SK-N-SH (cell line): ENCODE results near the gene PLD4. TPM values are rescaled to one million over a fixed set of nuclear protein-coding genes. Genes with fewer than 3 reads are reported as not detected.

Source experiments
- CTCF ChIA-PET: fragments of 300-600, 350-600 bp; formaldehyde crosslinking; extraction: SDS; loops from one replicate; lab custom pipeline; 2021; lab: Yijun Ruan, JAX
- POLR2A ChIA-PET: fragments of 350-600 bp; sonication (Branson Sonifier 250); formaldehyde crosslinking; extraction: SDS; loops from one replicate; lab custom pipeline; 2020; ENCODE audit warnings: antibody characterized with exemption, inconsistent platforms; lab: Yijun Ruan, JAX
- DNase-seq: peaks from one replicate; pipeline ENCODE4 v3.0.0; 2012
- H2AFZ ChIP-seq: fragments of 200-600 bp; sonication (generic); 2 replicates; pipeline ENCODE4 v1.8.1; 2016; ENCODE audit warnings: antibody characterized with exemption, mild to moderate bottlenecking, low read depth
- H3F3A ChIP-seq: fragments of 200-600 bp; sonication (generic); replicated peaks from 2 replicates; pipeline ENCODE3; 2016; ENCODE audit warnings: antibody characterized with exemption, mild to moderate bottlenecking; ENCODE audit not compliant: insufficient read depth
- H3K27ac ChIP-seq, 2 experiments: fragments of 200-500 bp in 1 of 2; fragments of 200-600 bp in 1 of 2; sonication (Bioruptor generic) in 1 of 2; sonication (generic), shearing (Covaris generic) in 1 of 2; 2 replicates each; pipeline versions ENCODE4 v1.5.1 to v1.6.1; 2014 to 2016; ENCODE audit warnings: low read depth in 2 of 2, inconsistent platforms in 1 of 2, low read length in 1 of 2, mild to moderate bottlenecking in 1 of 2, mixed read lengths in 1 of 2
- H3K27me3 ChIP-seq: fragments of 200-600 bp; sonication (generic), shearing (Covaris generic); 2 replicates; pipeline ENCODE4 v1.6.1; 2016; ENCODE audit warnings: mixed run types; ENCODE audit not compliant: insufficient read depth
- H3K36me3 ChIP-seq, 2 experiments: fragments of 200-500 bp in 1 of 2; fragments of 200-600 bp in 1 of 2; sonication (Bioruptor generic) in 1 of 2; sonication (generic) in 1 of 2; replicated peaks in 1 of 2; 2 replicates each; pipeline versions ENCODE3 to v1.5.1; 2014 to 2016; ENCODE audit warnings: low read length in 1 of 2, mild to moderate bottlenecking in 1 of 2; ENCODE audit not compliant: insufficient read depth in 2 of 2, control insufficient read depth in 1 of 2
- H3K4me1 ChIP-seq, 2 experiments: fragments of 200-500 bp in 1 of 2; fragments of 200-600 bp in 1 of 2; sonication (Bioruptor generic) in 1 of 2; sonication (generic), shearing (Covaris generic) in 1 of 2; 2 replicates each; pipeline versions ENCODE4 v1.5.1 to v1.6.1; 2014 to 2016; ENCODE audit warnings: low read depth in 1 of 2, low read length in 1 of 2, mixed run types in 1 of 2; ENCODE audit not compliant: insufficient read depth in 2 of 2, control insufficient read depth in 1 of 2
- H3K4me2 ChIP-seq: fragments of 200-600 bp; sonication (generic), shearing (Covaris generic); 2 replicates; pipeline ENCODE4 v1.6.1; 2017; ENCODE audit warnings: mixed run types
- H3K4me3 ChIP-seq, 2 experiments: fragments of 200-500 bp in 1 of 2; fragments of 200-600 bp in 1 of 2; sonication (Bioruptor generic) in 1 of 2; sonication (generic), shearing (Covaris generic) in 1 of 2; 2 replicates each; pipeline versions ENCODE4 v1.5.1 to v1.8.1; 2014 to 2016; ENCODE audit warnings: low read depth in 2 of 2, inconsistent platforms in 1 of 2, low read length in 1 of 2, mild to moderate bottlenecking in 1 of 2, mixed read lengths in 1 of 2, moderate library complexity in 1 of 2
- H3K79me2 ChIP-seq: fragments of 200-600 bp; sonication (generic); 2 replicates; pipeline ENCODE4 v1.8.1; 2017; ENCODE audit warnings: mild to moderate bottlenecking; ENCODE audit not compliant: insufficient read depth
- H3K9ac ChIP-seq: fragments of 200-600 bp; sonication (generic); 2 replicates; pipeline ENCODE4 v1.6.1; 2017; ENCODE audit warnings: mixed run types
- H3K9me2 ChIP-seq: fragments of 200-600 bp; sonication (generic); 2 replicates; pipeline ENCODE4 v1.6.1; 2017; ENCODE audit warnings: mixed run types
- H3K9me3 ChIP-seq: fragments of 200-600 bp; sonication (generic); 2 replicates; pipeline ENCODE4 v1.6.1; 2017; ENCODE audit warnings: mixed run types, mild to moderate bottlenecking, moderate library complexity
- H4K20me1 ChIP-seq: fragments of 200-600 bp; sonication (generic); 2 replicates; pipeline ENCODE4 v1.6.1; 2017; ENCODE audit warnings: mild to moderate bottlenecking, mixed run types; ENCODE audit not compliant: insufficient read depth
- EZH2phosphoT487 ChIP-seq: fragments of 200-600 bp; sonication (generic); IDR thresholded peaks from 2 replicates; pipeline ENCODE4 v1.6.1; 2017; ENCODE audit warnings: low read depth, mixed run types, mild to moderate bottlenecking, antibody characterized with exemption, moderate library complexity, borderline replicate concordance
- GATA2 ChIP-seq: sonication (generic); formaldehyde crosslinking; IDR thresholded peaks from 2 replicates; pipeline ENCODE4 v1.5.0; 2020; ENCODE audit warnings: mild to moderate bottlenecking, missing genetic modification reagents
- MEF2A ChIP-seq: IDR thresholded peaks from 2 replicates; pipeline ENCODE4 v1.4.0; 2012; ENCODE audit warnings: low read depth, borderline replicate concordance
- RAD21 ChIP-seq: IDR thresholded peaks from 2 replicates; pipeline ENCODE4 v1.6.1; 2012; ENCODE audit warnings: mild to moderate bottlenecking, low read length
- RFX5 ChIP-seq: IDR thresholded peaks from 2 replicates; pipeline ENCODE4 v1.6.1; 2012; ENCODE audit warnings: mild to moderate bottlenecking, improper control_type of control experiment, low read length
- WGBS: methylation state at CpG from one replicate; pipeline ENCODE4 v1.1.6; 2017; ENCODE audit warnings: low lambda C conversion rate; 5-methylcytosine and 5-hydroxymethylcytosine counted together
- polyA plus RNA-seq, 3 experiments: library from polyadenylated mRNA; depleted of rRNA; stranded (reverse); fragments of >200 nt; gene quantifications; 2 replicates each; pipeline ENCODE4 v1.2.3, GENCODE V29; 2012
- TF ChIP-seq, protein P1 (sequence below): fragments of 150-350 bp; IDR thresholded peaks from 2 replicates; pipeline ENCODE4 v1.6.1; 2016; ENCODE audit warnings: mild to moderate bottlenecking, low read depth, low read length

PLD4 gene
- polyA plus RNA-seq, 1 of the 3 experiments (the other 2 are of a cell fraction): 0.02 TPM

DNA sequence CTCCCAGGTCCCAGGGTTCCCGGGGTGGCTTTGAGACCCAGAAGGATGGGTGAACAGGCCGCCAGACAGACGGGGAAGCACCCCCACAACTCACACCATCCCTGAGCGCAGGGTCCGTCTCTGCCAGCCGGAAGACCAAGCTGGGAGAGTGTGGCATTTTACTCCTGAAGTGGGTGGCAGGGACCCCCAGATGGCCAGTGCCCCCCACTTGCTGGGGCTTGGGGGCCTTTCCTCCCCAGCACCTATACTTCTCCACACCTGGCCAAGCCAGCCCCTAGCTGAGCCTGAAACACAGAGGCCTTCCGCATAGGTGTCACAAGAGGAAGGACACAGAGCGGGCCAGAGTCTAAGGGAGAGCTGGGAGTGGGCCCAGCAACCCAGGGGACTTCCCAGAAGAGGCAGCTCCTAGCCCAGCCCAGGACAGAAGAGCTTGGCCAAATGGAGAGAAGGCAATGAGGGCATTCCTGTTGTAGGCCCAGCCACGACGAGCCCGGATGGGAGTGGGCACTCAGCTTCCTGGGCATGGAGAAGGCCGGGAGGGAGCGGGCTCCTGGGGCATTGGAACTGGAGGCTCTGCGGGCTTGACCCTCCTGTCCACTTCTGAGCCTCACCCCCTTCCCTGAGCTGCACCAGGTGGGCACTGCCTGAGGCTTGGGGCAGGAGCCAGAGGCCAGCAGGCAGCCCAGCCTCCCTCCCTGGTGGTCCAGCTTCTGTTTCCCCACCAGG, 50.1 kb downstream of the PLD4 start:
- no peaks in the 10 kb centered on the region for H3K27me3 ChIP-seq
- DNase-seq: no peak
- WGBS: 97% methylated on average over 9 of the region's 14 CpGs
- no peaks in the 10 kb centered on the region for H3K9me3 ChIP-seq
- POLR2A ChIA-PET: no interaction called here
- no peak overlapping the region for H3K4me3 ChIP-seq
- peaks cover 52 to 53% of the 10 kb centered on the region in 2 experiments; a peak in 3 of 4 replicates for H3K4me1 ChIP-seq
- peak overlapping the region; percentile 76; the same call in 1 of the 2 replicates for H3K9ac ChIP-seq
- H3K36me3 ChIP-seq: no peaks in the 10 kb centered on the region
- peaks cover 21% of the 10 kb centered on the region for H3F3A ChIP-seq
- H3K79me2 ChIP-seq: peaks cover 53% of the 10 kb centered on the region; the same call in 1 of the 2 replicates
- no peak overlapping the region for H2AFZ ChIP-seq
- CTCF ChIA-PET: interaction anchor here (0.7 to 11.2 kb wide), 43 partner anchors 8 to 245 kb away, joined by 3 to 284 read pairs (median 5); partner anchors contain the start of gene CDCA4
- no peaks in the 10 kb centered on the region for H4K20me1 ChIP-seq
- TF ChIP-seq, protein P1, sequence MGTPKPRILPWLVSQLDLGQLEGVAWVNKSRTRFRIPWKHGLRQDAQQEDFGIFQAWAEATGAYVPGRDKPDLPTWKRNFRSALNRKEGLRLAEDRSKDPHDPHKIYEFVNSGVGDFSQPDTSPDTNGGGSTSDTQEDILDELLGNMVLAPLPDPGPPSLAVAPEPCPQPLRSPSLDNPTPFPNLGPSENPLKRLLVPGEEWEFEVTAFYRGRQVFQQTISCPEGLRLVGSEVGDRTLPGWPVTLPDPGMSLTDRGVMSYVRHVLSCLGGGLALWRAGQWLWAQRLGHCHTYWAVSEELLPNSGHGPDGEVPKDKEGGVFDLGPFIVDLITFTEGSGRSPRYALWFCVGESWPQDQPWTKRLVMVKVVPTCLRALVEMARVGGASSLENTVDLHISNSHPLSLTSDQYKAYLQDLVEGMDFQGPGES: no peak
- TF ChIP-seq MEF2A: no peak
- no peak for TF ChIP-seq RFX5
- TF ChIP-seq EZH2phosphoT487: no peak
- no peak for TF ChIP-seq GATA2 (CRISPR knock-in tag)
- peak overlapping the region; percentile 70 to 93; a peak in 3 of 4 replicates for H3K27ac ChIP-seq
- H3K9me2 ChIP-seq: no peaks in the 10 kb centered on the region
- peak overlapping the region; percentile 90 for H3K4me2 ChIP-seq

DNA sequence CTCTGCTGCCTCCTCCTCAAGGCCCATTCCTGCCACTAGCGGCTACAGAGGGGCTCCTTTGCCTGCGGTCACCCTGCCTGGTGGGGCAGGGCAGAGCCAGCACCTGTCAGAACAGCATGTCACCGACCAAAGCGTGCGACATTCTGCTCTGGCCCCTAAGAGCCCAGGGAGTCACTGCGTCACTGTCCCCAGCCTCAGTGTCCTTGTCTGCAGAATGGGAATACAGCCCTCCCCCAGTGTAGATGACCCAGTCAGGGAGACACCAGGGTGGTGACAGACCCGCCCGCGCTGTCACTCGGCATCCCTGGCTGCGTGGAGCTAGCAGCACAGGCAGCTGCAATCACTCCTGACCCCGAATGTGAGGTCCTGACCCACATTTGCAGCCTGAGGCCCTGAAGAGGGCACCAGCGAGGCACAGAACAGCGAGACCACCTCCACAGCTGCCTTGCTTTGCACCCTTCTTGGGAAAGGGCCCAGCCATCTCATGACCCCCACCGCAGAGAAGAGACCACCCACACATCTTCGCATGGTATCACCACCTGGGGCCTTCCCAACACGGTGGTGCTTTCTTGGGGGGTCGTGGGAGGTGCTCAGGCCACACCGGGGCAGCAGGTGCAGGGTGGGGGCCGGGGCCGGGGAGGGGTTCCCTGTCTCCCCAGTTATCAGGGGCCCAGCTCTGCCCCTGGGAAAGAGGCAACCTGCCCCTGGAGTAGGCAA, 51.0 kb downstream of the PLD4 start:
- H2AFZ ChIP-seq: no peak overlapping the region
- TF ChIP-seq, protein P1: no peak
- peak; percentile 48 for TF ChIP-seq RAD21
- TF ChIP-seq, all 33 proteins: peak for 1
- H3K9ac ChIP-seq: no peak overlapping the region
- H3K36me3 ChIP-seq: no peaks in the 10 kb centered on the region
- no peaks in the 10 kb centered on the region for H3K27me3 ChIP-seq
- H3K27ac ChIP-seq: no peak overlapping the region
- DNase-seq: peak; percentile 62
- H3K4me1 ChIP-seq: peaks cover 49 to 60% of the 10 kb centered on the region in 2 experiments; a peak in 3 of 4 replicates
- 19% methylated on average over 4 of the region's 21 CpGs for WGBS
- no peaks in the 10 kb centered on the region for H3K9me3 ChIP-seq
- H3K9me2 ChIP-seq: no peaks in the 10 kb centered on the region
- peak overlapping the region in 1 of 2 experiments; percentile 81; a peak in 1 of 4 replicates for H3K4me3 ChIP-seq
- H3F3A ChIP-seq: peaks cover 19% of the 10 kb centered on the region
- peaks cover 45% of the 10 kb centered on the region; the same call in 1 of the 2 replicates for H3K79me2 ChIP-seq
- ChIA-PET CTCF (interaction anchor here (0.6 to 11.2 kb wide), 50 partner anchors 8 to 514 kb away, joined by 3 to 284 read pairs (median 4); partner anchors contain the start of genes CDCA4 and CLBA1), POLR2A (no interaction called here)
- H3K4me2 ChIP-seq: peak overlapping the region; percentile 99
- no peaks in the 10 kb centered on the region for H4K20me1 ChIP-seq
